Measurements from ENCODE around the gene SIGLEC11. TPM values are rescaled to one million over a fixed set of nuclear protein-coding genes. Genes with fewer than 3 reads are reported as not detected.

The SIGLEC11 gene
- total and polyA plus RNA-seq, 2 donors (not counting 3 experiments of a cell fraction or from before 2014, with no cell fraction given): not detected

DNA sequence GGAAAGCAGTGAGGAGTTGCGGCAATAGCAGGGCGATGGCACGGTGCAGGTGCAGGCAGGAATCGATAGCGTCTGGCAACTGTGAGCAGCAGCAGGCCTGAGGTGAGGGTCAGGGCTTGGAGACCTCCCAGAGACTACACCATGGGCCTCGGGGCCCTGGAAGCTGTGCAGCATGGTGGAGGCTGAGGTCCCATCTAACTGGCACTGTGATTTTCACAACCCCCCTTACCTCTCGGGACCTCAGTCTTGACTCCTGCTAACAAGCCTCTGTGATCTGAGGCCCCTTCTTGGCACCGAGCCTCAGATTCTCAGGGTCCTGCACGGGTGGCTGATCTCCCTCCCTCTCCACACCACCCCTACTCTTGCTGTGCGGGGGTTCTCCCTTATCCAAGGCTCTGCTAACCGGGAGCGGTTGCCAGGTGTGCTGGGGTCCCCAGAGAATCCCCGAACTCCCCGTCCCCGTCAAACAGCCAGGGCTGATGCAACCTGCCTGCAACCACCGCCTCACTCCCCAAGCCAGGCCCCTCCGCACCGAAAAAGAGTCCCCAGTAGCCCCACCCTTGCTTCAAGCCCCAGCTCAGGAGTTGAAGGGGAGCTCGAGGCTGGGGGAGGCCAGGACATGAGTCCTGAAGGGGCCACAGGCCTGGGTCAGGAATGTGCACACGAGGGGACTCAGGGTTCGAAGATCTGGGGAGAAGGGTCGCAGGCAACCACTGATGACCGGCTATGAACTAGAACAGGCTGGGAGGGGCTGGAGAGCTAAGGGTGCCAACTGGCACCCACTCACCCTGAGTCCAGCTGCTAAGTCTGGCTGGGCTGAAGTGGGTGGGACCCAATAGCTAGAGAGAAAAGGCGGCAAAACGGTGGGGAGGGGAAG is 36.7 kb downstream of the SIGLEC11 start:
- TF ChIP-seq FOS (IDR thresholded peaks at IDR 0.05; ENCODE audit: borderline replicate concordance, insufficient read depth, low read length) (no peak), GATA2 (IDR thresholded peaks at IDR 0.05; ENCODE audit: insufficient read depth, insufficient read length, low read depth, low read length) (no peak), JUN (IDR thresholded peaks at IDR 0.05; ENCODE audit: borderline replicate concordance, insufficient read depth, insufficient read length, low read depth) (no peak), MYC (IDR thresholded peaks at IDR 0.05; ENCODE audit: low read depth, low read length) (no peak), POLR2A (IDR thresholded peaks at IDR 0.05; ENCODE audit: low read depth, low read length) (no peak), POLR2AphosphoS5 (IDR thresholded peaks at IDR 0.05; ENCODE audit: insufficient read depth, low read depth, low read length) (no peak), EZH2 (IDR thresholded peaks at IDR 0.05; ENCODE audit: borderline replicate concordance, low read depth, low read length, severe bottlenecking) (no peak)
- TF ChIP-seq, protein P1, sequence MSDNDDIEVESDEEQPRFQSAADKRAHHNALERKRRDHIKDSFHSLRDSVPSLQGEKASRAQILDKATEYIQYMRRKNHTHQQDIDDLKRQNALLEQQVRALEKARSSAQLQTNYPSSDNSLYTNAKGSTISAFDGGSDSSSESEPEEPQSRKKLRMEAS (IDR thresholded peaks at IDR 0.05; ENCODE audit: insufficient read depth, insufficient read length): no peak
- TF ChIP-seq, protein P2, sequence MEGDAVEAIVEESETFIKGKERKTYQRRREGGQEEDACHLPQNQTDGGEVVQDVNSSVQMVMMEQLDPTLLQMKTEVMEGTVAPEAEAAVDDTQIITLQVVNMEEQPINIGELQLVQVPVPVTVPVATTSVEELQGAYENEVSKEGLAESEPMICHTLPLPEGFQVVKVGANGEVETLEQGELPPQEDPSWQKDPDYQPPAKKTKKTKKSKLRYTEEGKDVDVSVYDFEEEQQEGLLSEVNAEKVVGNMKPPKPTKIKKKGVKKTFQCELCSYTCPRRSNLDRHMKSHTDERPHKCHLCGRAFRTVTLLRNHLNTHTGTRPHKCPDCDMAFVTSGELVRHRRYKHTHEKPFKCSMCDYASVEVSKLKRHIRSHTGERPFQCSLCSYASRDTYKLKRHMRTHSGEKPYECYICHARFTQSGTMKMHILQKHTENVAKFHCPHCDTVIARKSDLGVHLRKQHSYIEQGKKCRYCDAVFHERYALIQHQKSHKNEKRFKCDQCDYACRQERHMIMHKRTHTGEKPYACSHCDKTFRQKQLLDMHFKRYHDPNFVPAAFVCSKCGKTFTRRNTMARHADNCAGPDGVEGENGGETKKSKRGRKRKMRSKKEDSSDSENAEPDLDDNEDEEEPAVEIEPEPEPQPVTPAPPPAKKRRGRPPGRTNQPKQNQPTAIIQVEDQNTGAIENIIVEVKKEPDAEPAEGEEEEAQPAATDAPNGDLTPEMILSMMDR (IDR thresholded peaks at IDR 0.05; ENCODE audit: extremely low read depth in 1 of 2, insufficient read depth in 1 of 2, low read depth in 1 of 2, low read length in 2 of 2): no peak
- FAIRE-seq: no peak
- dilution Hi-C loops (cut with MboI; ENCODE audit: extremely low pct_ligation_motif_present, low sequenced_read_pairs) (no loop called here), intact Hi-C loops (cut with micrococcal nuclease) (no loop called here)
- Histone ChIP-seq H3K4me2 (ENCODE audit: insufficient read depth, low read length) (no peak overlapping the region), H3K4me1 (ENCODE audit: control insufficient read depth, extremely low read depth, insufficient read depth, low read length) (peaks cover 10% of the 10 kb centered on the region), H3K79me2 (ENCODE audit: control insufficient read depth, insufficient read depth, low read length) (peaks cover 90% of the 10 kb centered on the region), H3K27ac (ENCODE audit: insufficient read depth, low read depth, low read length) (no peak overlapping the region), H3K36me3 (ENCODE audit: control insufficient read depth in 2 of 2, extremely low read depth in 1 of 2, insufficient read depth in 2 of 2, low read length in 2 of 2) (peaks cover 6 to 25% of the 10 kb centered on the region in 2 experiments), H3K27me3 (ENCODE audit: control insufficient read depth in 2 of 2, insufficient read depth in 2 of 2, low read length in 2 of 2) (no peaks in the 10 kb centered on the region), H3K4me3 (replicated peaks in 1 of 3; ENCODE audit: insufficient read depth in 1 of 3, low read depth in 1 of 3, low read length in 3 of 3) (no peak overlapping the region), H3K9ac (replicated peaks; ENCODE audit: extremely low read depth, insufficient read depth, low read length) (no peak overlapping the region), H3K9me1 (replicated peaks; ENCODE audit: control insufficient read depth, extremely low read depth, insufficient read depth, low read length) (no peaks in the 10 kb centered on the region), H2AFZ (ENCODE audit: low read depth, low read length) (no peak overlapping the region), H4K20me1 (replicated peaks; ENCODE audit: control insufficient read depth, extremely low read depth, insufficient read depth, low read length) (no peaks in the 10 kb centered on the region), H3K9me3 (replicated peaks; ENCODE audit: control insufficient read depth, insufficient read depth, low read length) (no peaks in the 10 kb centered on the region)
- POLR2A ChIA-PET: no interaction called here
- no peak for DNase-seq (ENCODE audit: low read depth, low spot score)
- BruUV-seq (replicated peaks): no TSS peak
- CTCF ChIA-PET: no interaction called here

Measured in endothelial cell of umbilical vein (primary cell).